HG03469 (cell line): ENCODE results near the gene BUB1B.

Experiments
- ATAC-seq: cut with Tn5 transposase; IDR thresholded peaks from one replicate; pipeline ENCODE4 v1.9.1; 2021; ENCODE audit warnings: mild to moderate bottlenecking, moderate library complexity, moderate number of reproducible peaks; ENCODE audit not compliant: unreplicated experiment

BUB1B gene

DNA sequence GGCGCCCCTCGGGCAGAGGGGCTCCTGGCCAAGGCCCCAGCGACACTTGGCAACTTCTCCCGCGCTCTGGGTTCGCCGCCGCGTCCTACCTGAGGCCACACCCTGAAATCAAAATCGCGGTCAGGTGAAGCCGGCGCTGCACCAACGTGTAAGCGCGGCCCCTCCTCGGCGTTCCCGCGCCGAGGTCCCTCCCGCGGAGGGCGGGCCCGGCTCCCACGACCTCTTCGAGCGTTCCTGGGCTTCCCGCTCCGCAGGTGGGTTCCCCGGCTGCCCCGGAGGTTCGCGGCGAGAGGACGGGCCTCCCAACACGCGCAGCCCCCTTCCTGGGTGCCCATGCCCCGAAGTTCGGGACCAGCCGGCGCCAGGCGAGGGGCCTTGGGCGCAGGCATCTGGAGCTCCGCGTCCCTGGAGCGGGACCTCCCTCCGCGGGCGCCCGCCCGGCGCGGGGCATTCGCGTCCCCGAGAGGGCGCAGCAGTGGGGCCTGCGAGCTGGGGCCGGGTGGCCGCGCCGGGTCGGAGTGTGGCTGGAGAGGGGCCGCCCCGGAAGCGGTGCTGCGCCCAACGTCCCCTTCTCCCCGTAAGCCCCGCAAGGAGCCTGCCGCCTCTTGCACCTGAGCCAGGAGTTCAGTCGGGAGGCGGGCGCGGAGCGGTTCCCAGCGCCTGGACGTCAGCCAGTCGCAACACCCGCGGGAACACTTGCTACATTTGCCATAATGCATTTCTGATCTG, 91.7 kb downstream of the BUB1B start:
- ATAC-seq, result no peak

DNA sequence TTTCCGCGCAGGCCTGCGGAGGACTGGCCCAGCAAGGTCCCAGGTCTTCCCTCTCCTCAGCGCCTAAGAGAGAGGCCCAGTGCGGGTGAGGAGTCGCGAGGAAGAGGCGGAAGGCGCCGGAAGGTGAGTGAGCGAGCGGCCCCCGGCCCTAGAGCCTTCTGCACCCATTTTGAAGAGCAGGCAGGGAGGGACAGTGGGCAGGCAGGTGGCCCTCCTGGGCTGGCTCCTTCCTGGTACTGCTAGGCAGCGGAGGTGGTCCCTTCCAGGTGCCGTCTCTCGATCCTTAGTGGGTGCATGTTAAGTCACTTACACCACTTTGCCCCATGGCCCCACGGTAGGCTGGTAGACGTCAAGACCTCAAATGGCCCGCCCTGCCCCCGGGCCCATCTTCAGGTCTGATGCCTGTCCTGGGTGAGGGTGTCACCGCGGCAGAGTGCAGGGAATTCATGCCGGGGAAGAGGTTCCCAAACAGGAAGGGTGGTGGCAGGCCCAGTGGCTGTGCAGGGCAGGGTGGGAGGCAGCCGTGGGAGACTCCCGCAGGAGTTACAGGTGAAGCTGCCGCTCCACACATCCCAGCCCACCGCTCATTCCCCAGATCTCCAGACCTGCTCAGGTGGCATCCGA, 92.4 kb downstream of the BUB1B start:
- no peak for ATAC-seq

DNA sequence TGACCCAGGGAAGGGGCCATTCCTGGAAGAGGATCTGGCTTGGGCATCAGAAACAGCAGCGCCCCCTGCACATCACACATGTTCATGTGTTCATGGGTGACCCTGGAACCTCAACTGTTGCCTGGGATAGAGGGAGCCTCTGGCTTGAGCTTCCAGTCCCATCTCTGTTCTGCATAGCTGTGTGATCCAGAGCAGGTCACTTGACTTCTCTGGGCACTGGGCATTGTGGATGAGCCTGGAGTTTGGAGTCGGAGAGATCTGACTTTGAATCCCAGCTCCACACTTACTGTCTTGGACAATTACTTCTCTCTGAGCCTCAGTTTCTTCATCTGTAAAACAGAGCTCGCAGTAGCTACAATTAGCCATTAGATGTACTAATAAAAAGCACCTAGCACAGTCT, 93.6 kb downstream of the BUB1B start:
- no peak for ATAC-seq

DNA sequence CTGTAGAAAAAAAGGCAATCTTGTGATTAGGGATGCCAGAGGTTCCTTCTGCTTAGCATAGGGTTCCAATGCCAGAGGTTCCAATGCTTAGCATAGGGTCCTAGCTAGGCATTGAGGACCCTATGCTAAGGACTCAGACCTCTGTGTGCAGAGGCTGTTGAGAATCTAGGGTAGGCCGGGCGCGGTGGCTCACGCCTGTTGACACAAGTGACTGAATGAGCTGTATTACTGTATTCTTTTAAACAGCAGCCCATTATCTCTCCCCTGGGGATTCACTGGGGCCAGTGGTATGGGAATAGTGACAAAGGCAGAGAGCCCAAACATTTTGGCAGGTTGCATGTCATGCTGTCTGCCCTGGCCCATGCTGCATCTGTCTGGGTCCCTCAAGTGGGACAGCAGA, 94.2 kb downstream of the BUB1B start:
- no peak for ATAC-seq

DNA sequence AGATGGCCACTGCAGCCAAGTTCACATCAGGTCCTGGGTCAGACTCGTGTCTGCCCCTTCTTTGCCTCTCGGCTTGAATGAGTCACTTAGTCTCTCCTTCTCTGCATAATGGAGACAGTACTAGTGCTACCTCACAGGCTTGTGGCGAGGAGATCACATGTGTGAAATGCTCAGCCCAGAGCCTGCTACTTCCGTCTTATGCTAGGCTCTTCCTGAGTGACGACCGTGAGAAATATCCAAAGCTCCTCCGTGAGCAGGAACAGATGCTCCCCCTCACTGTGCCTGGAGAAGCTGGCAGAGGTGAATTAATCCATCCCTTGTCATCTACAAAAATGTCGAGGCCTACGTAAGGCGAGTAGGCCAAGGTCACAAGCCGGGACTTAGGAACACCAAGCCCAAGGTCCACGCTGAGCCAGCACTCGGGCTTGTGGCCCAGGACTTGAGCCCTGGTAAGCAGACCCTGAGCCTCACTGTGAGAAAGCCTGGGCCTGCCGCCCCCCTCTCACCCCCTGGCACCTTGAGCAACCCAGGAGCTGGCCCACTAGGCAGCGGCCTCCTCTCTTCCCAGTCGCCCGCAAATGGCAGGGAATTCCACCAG, 95.9 kb downstream of the BUB1B start:
- no peak for ATAC-seq

DNA sequence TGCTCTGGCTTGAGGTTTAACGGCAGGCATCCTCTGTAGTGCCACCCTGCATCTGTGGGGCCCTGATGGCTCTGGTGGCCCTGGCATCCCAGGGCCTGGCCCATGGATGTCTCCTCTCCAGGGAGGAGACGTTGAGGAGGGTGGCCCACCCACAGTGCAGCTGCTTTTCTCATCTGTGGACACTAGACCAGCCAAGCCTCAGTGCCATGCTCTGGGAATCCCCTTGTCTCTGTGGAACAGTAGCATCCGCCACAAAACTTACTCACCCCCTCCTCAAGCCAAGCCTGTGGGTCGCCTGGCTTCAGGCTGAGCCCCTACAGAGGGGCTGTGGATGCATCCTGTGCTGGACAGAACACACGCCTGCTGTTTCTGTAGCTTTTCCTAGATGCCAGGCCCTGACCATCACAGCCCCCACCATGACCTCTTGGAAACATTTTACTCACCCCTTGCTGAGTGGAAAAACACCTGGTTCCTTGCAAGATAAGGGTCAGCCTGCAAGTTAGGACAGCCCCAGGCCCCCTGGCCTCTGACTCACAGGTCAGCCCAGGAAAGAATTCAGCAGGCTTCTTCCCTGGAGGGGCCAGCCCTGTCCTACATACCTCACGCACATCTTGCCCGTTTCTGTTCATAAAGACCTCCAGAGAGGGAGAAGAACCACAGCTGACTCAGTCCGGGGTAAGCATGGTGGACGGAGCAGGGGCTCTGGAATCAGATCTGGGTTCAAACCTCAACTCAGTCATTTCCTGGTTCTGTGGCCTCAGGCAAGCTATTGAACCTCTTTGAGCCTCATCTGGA, 97.0 kb downstream of the BUB1B start:
- ATAC-seq, result no peak

DNA sequence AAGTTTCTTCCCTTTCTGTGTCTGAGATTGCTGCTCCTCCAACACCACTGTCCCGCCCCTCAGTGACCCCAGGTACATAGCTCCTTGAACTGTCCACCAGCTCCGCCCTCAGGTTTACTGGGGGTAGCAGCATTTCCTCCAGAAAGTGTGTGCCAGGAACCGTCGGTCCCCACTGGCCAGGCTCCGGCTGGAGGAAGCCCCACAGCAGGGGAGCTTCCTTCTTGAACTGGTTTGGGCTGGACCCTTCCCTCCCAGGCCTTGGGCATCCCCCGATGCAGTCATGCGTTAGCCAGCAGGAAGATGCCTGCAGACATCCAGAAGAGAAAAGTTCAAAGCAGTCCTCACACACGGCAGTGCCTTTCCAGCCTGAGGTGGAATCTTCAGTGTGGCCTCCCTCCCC, 97.7 kb downstream of the BUB1B start:
- ATAC-seq, result no peak

DNA sequence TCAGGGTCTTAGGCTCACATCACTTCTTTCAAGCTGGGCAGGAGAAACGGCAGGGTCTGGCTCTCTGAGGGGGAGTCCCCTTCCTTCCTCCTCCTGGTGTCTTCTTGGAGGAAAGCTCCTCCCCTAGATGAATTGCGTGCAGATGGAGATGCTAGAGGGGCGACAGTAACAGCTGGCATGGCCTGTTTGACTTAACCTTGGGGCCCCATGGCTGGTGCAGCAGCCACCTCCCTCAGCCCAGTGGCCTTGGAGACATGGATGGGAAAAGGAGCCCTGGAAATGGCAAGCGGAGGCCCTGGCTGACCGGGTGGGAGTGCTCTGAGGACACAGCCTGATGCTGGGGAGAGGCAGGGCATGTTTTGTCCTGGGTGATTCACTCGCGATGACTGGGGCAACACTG, 98.2 kb downstream of the BUB1B start:
- ATAC-seq, result no peak

DNA sequence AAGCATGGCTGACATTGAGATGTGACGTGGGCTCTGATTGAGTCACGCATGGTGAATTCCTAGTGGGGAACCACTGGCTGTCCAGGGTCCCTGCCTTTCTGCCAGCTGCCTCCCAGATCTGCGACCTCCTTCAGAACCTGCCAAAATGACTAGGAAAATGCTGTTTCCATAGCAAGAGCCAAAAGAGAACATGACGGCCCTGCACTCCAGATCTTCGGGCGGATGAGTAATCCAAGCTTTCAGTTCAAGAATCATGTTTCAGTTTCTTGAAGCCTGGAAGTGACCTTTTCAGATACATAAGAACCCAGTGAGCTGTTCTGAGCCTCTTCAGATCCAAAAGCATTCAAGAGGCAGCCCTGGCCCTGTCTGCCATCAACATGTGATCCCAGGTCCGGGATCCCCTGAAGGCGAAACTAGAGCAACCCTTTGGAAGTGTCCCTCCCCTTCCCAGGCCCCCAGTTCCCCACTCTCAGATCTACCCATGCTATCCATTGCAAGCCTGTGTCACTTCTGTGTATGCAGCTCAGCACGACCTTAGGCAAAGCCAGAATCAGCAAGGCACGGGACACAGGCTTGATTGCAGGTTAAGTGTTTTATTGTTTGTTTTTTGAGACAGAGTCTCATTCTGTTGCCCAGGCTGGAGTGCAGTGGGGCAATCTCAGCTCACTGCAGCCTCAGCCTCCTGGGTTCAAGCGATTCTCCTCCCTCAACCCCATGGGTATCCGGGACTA, 102.3 kb downstream of the BUB1B start:
- no peak for ATAC-seq

DNA sequence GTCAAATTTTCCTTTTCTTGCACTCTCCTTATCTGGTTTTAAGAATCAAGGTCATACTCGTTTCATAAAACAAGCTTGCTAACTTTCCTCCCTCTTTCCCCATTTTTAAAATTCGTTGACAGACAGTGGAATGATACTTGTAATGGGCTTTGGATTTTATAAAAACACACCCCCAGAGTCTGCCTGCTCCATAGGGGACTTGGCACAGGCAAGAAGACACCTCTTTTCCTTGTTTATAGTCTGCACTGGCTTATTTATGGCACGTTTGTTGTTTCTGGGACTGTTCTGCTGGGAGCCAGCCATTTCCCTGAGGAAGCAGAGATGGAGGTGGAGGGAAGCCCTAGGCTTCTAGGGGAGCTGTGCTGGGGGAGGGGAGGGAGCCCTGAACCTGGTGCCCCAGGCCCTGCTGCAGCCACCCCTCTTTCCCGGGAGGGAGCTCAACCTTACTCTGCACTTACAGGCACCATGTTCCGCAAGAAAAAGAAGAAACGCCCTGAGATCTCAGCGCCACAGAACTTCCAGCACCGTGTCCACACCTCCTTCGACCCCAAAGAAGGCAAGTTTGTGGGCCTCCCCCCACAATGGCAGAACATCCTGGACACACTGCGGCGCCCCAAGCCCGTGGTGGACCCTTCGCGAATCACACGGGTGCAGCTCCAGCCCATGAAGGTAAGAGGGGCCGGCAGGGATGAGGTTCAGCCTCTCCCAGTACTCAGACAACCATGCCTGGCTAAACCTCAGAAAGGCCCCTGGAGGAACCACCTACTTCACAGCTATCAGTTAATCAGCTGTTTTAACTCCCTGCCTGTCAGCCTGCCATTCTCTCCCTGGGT, 103.7 kb downstream of the BUB1B start:
- ATAC-seq, result no peak

DNA sequence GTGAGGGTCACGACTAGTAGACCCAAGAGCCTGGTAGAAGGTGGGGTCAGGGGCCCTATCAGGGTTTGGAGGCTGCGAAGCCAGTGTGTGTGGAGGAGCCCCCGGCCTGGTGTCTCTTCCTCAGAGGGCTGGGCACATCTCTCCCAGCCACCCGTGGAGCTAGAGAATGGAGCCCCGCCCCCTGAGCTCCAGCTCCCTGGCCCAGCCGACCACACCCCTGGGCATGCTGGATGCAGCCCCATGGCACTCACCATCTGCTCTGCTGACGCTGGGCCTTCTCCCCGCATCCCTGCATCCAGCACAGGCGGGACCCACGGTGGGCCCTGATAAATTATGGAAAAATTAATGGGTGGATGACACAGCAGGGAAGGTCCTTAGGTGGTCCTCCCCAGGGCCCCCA, 104.5 kb downstream of the BUB1B start:
- no peak for ATAC-seq

DNA sequence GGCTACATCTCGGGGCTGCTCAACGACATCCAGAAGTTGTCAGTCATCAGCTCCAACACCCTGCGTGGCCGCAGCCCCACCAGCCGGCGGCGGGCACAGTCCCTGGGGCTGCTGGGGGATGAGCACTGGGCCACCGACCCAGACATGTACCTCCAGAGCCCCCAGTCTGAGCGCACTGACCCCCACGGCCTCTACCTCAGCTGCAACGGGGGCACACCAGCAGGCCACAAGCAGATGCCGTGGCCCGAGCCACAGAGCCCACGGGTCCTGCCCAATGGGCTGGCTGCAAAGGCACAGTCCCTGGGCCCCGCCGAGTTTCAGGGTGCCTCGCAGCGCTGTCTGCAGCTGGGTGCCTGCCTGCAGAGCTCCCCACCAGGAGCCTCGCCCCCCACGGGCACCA, 105.0 kb downstream of the BUB1B start:
- no peak for ATAC-seq

DNA sequence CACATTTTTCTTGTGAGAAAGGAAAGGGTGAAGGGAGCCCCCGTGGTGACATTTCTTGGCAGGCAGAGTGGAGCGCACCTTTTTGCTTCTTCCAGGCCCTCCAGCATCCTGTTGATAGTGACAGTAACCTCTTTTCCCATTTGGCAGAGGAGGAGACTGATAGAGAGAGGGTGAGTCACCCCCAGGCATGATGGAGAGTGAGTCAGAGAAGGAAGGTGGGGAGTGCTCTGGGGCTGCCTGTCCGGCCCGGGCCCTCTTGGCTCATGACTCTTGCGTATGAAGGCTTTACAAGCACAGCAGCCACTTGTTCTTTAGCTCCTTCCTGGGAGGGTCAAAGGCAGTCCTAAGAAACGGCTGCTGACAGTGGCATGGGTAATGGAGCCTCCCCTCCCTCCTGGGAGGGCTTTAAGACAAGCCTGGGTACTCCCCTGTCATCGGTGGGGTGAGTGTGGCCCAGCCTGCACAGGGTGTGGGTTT, 106.0 kb downstream of the BUB1B start:
- no peak for ATAC-seq

DNA sequence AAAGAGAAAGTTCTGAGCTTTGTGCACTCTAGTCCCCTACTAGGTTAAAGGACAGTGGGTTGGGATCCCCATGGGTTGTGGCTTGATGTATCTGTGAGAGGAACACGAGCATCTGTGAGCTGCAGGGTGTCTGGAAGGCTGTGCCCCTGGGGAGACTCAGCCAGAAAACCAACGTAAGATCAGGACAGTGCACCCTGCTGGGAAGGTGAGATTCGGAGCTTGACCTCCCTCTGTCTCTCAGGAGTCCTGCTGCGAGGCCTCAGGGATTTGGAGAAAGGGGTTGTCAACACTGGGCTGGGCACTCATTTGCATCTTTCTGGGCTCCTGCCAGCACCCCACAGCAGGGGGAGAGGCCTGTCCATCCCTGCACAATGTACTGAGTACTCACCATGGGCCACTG, 106.8 kb downstream of the BUB1B start:
- ATAC-seq, result no peak

DNA sequence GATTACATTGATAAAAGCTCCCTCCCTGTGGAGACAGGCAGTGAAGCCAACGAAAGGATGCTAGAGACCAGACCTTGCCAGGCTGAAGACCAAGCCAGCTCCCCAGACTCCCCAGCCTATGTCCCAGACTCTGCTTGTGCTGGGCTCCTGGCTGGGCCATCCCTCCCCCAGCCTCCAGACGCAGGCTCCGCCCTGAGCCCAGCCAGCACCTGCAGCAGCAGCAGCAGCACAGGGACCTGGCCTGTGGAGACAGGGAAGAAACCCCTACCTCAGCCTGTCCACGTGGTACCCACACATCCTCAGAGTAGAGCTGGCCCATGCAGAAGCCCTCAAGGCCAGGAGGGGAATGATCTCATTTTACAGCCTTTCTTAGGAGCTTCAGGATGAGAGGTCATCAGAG, 108.7 kb downstream of the BUB1B start:
- no peak for ATAC-seq

DNA sequence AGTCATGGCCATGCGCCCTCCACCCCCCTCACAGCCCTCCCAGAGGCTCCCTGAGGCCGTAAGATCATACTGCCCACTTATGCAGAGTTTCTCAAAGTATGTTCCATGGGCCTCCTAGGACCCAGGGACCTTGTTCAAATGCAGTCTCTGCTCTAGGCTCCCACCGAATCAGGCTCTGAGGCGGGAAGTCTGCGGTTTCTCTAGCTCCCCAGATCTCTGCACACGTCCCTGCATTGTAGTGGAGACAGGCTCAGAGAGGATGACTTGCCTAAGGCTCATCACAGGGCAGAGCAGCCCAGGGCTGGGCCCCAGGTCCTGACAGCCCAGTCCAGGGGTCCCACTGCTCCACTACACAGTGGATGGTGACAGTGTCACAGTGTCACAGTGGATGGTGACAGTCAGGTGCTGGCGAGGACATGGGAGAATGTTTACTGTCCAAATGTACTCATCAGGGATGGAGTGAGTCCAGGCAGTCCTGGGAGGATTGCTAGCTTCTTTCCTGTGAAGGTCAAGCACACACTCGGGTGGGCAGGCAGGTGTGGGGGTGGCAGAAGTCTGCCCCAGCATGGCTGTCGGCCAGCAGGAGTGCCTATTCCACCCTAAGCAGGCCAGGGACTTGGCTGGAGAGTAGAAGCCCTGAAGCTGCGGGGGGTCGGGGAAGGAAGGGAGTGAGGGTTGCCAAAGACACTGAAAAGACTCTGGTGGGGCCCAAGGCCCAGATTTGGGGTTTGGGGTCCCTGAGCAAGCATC, 109.6 kb downstream of the BUB1B start:
- no peak for ATAC-seq
